Endothelial cell of umbilical vein (primary cell): ENCODE data around the gene APOL4. TPM values are rescaled to one million over a fixed set of nuclear protein-coding genes. Genes with fewer than 3 reads are reported as not detected.

Experiments
- BruUV-seq: library from RNA; stranded (reverse); fragments of 400-500 nt; replicated peaks from 2 replicates; lab custom pipeline; 2021; lab: Mats Ljungman, UMichigan
- CTCF ChIA-PET: fragments of 300-600, 350-600 bp; sonication (Branson Sonifier 250); formaldehyde crosslinking; loops from one replicate; lab custom pipeline; 2021; ENCODE audit warnings: antibody characterized with exemption, inconsistent platforms; lab: Charles Lee
- POLR2A ChIA-PET: fragments of 300-600, 350-600 bp; sonication (Branson Sonifier 250); formaldehyde crosslinking; loops from one replicate; lab custom pipeline; 2021; ENCODE audit warnings: antibody characterized with exemption, inconsistent platforms; lab: Charles Lee
- DNase-seq: peaks from one replicate; pipeline ENCODE4 v3.0.0-alpha.2; 2011; ENCODE audit warnings: low read depth, low spot score
- FAIRE-seq: peaks from 2 replicates; lab custom pipeline; 2011; peaks lifted over from hg19 to GRCh38; lab: Jason Lieb, UNC
- H2AFZ ChIP-seq: 2 replicates; pipeline ENCODE4 v1.6.0; 2012; ENCODE audit warnings: low read depth, low read length, control low read depth, inconsistent platforms
- H3K27ac ChIP-seq: 2 replicates; pipeline ENCODE4 v1.5.1; 2011; ENCODE audit warnings: low read depth, mild to moderate bottlenecking, control low read depth, low read length, moderate library complexity; ENCODE audit not compliant: insufficient read depth
- H3K27me3 ChIP-seq, 2 experiments: 2 replicates each; pipeline versions ENCODE4 v1.6.0 to v1.6.1; 2011; ENCODE audit warnings: low read length in 2 of 2, mixed read lengths in 1 of 2; ENCODE audit not compliant: control insufficient read depth in 2 of 2, insufficient read depth in 2 of 2
- H3K36me3 ChIP-seq, 2 experiments: 2 replicates in 1 of 2; 3 replicates in 1 of 2; pipeline ENCODE4 v1.5.1; 2011; ENCODE audit warnings: low read length in 2 of 2, mild to moderate bottlenecking in 1 of 2, moderate library complexity in 1 of 2; ENCODE audit not compliant: control insufficient read depth in 2 of 2, insufficient read depth in 2 of 2; ENCODE audit errors: extremely low read depth in 1 of 2
- H3K4me1 ChIP-seq: 3 replicates; pipeline ENCODE4 v1.5.1; 2011; ENCODE audit warnings: mild to moderate bottlenecking, low read length; ENCODE audit not compliant: control insufficient read depth, insufficient read depth; ENCODE audit errors: extremely low read depth
- H3K4me2 ChIP-seq: 2 replicates; pipeline ENCODE4 v1.6.1; 2011; ENCODE audit warnings: low read length, control low read depth, mixed read lengths; ENCODE audit not compliant: insufficient read depth
- H3K4me3 ChIP-seq, 3 experiments: fragments of 200-600 bp in 1 of 3; sonication (generic), shearing (Covaris generic) in 1 of 3; replicated peaks in 1 of 3; 2 replicates each; pipeline ENCODE4 v1.5.1; 2011 to 2016; ENCODE audit warnings: control low read depth in 3 of 3, low read length in 3 of 3, mild to moderate bottlenecking in 2 of 3, inconsistent platforms in 1 of 3, low read depth in 1 of 3, moderate library complexity in 1 of 3; ENCODE audit not compliant: insufficient read depth in 1 of 3
- H3K79me2 ChIP-seq: 2 replicates; pipeline ENCODE4 v1.6.0; 2012; ENCODE audit warnings: low read length, inconsistent platforms; ENCODE audit not compliant: control insufficient read depth, insufficient read depth
- H3K9ac ChIP-seq: replicated peaks from 2 replicates; pipeline ENCODE3; 2011; ENCODE audit warnings: low read length, control low read depth; ENCODE audit not compliant: insufficient read depth; ENCODE audit errors: extremely low read depth
- H3K9me1 ChIP-seq: replicated peaks from 3 replicates; pipeline ENCODE4 v1.6.0; 2011; ENCODE audit warnings: mild to moderate bottlenecking, low read length; ENCODE audit not compliant: control insufficient read depth, insufficient read depth; ENCODE audit errors: extremely low read depth
- H3K9me3 ChIP-seq: replicated peaks from 2 replicates; pipeline ENCODE4 v1.5.1; 2012; ENCODE audit warnings: low read length, inconsistent platforms; ENCODE audit not compliant: control insufficient read depth, insufficient read depth
- H4K20me1 ChIP-seq: replicated peaks from 2 replicates; pipeline ENCODE3; 2011; ENCODE audit warnings: mild to moderate bottlenecking, low read length; ENCODE audit not compliant: control insufficient read depth, insufficient read depth; ENCODE audit errors: extremely low read depth
- CTCF ChIP-seq, 2 donors: IDR thresholded peaks; 1 replicate in 1 of 2; 2 replicates in 1 of 2; pipeline ENCODE4 v1.5.1; 2011; ENCODE audit warnings: low read length in 2 of 2, mild to moderate bottlenecking in 2 of 2, moderate library complexity in 2 of 2, control low read depth in 1 of 2, inconsistent platforms in 1 of 2, low read depth in 1 of 2; ENCODE audit not compliant: insufficient read depth in 1 of 2; ENCODE audit errors: extremely low read depth in 1 of 2
- EZH2 ChIP-seq: IDR thresholded peaks from 2 replicates; pipeline ENCODE4 v1.6.1; 2012; ENCODE audit warnings: borderline replicate concordance, low read depth, mild to moderate bottlenecking, moderate library complexity, low read length, inconsistent platforms; ENCODE audit not compliant: severe bottlenecking
- FOS ChIP-seq: IDR thresholded peaks from 2 replicates; pipeline ENCODE4 v1.6.1; 2011; ENCODE audit warnings: mild to moderate bottlenecking, low read length, moderate library complexity, borderline replicate concordance; ENCODE audit not compliant: insufficient read depth
- GATA2 ChIP-seq: IDR thresholded peaks from 2 replicates; pipeline ENCODE4 v1.7.0; 2011; ENCODE audit warnings: low read depth, mild to moderate bottlenecking, moderate library complexity, mixed read lengths, low read length; ENCODE audit not compliant: insufficient read length, insufficient read depth
- JUN ChIP-seq: IDR thresholded peaks from 2 replicates; pipeline ENCODE4 v1.6.1; 2011; ENCODE audit warnings: borderline replicate concordance, low read depth; ENCODE audit not compliant: insufficient read length, insufficient read depth
- MYC ChIP-seq: IDR thresholded peaks from one replicate; pipeline ENCODE4 v1.6.1; 2011; ENCODE audit warnings: mild to moderate bottlenecking, low read depth, low read length
- POLR2A ChIP-seq: IDR thresholded peaks from 2 replicates; pipeline ENCODE4 v1.6.1; 2012; ENCODE audit warnings: low read depth, mild to moderate bottlenecking, control low read depth, low read length
- POLR2AphosphoS5 ChIP-seq: IDR thresholded peaks from 2 replicates; pipeline ENCODE4 v1.6.1; 2012; ENCODE audit warnings: low read depth, mild to moderate bottlenecking, control low read depth, low read length, moderate library complexity; ENCODE audit not compliant: insufficient read depth
- dilution Hi-C: fragments of 300-500 bp; cut with MboI; formaldehyde crosslinking; loops from one replicate; pipeline ENCODE4 v1.15.0; 2019; ENCODE audit warnings: low sequenced_read_pairs; ENCODE audit not compliant: extremely low pct_ligation_motif_present
- intact Hi-C: fragments of 100-400 bp; cut with micrococcal nuclease; formaldehyde crosslinking; loops from one replicate; pipeline ENCODE4 v1.10.0; 2022
- polyA plus RNA-seq, 4 experiments: library from polyadenylated mRNA; depleted of rRNA in 3 of 4; stranded (reverse) in 3 of 4; unstranded in 1 of 4; fragments of >200 nt; gene quantifications; 2 replicates each; pipeline versions ENCODE4 v1.2.1 to v1.2.3, GENCODE V29; 2011 to 2012; ENCODE audit warnings: missing spikeins in 1 of 4
- total RNA-seq: library from RNA; stranded (reverse); gene quantifications from 2 replicates; pipeline ENCODE4 v1.2.3, GENCODE V29; 2021
- TF ChIP-seq, protein P1 (sequence below): IDR thresholded peaks from 2 replicates; pipeline ENCODE4 v1.6.1; 2011; ENCODE audit not compliant: insufficient read depth, insufficient read length

The APOL4 gene
- total and polyA plus RNA-seq, 2 donors (not counting 3 experiments of a cell fraction or from before 2014, with no cell fraction given) = 0.33 to 0.97 TPM

DNA sequence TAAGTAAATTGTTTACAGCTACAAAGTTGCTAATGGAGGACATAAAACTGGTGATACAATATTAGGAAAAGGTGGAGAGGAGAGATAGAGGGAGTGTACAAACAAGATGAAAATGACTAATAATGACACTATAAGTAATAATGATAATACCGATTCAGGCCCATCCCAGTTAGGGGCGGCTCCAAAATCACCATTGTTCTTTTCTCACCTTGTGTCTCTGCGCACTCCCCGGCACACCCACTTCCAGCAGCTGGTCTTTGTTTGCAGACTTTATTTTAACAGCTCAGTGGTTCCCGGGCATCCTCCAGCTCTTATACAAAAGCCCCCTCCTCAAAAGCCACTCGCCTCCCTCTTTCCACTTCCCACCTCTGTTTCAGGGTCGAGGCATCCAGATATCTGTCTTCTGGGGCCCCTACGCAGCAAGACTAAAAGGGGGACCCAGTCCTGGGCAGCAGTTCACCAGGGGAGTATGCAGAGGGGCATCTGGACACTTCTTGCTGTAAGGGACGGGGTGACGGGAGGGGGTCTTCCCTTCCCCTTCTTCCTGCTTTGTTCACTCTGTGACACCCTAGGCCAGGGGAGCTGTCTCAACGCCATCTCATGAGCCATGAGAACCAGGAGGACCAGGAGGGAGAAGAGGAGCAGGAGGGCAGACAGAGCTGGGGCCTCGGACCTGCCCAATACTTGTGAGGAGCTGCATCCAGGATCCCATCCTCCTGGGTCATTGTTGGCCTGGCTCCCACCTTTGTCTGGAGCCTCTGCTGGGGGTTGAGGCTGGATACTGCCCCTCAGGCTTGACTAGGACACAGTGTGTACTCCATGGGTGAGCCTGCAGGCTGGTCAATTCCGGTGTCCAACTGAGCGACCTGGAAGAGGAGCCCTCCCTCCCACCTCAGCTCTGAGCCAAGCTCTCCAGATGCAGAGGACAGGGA lies 35.0 kb upstream of the APOL4 start:
- Histone ChIP-seq H3K9ac (no peak overlapping the region), H3K36me3 (peaks cover 0 to 16% of the 10 kb centered on the region in 2 experiments), H2AFZ (no peak overlapping the region), H3K27me3 (no peaks in the 10 kb centered on the region), H3K4me2 (no peak overlapping the region), H3K27ac (no peak overlapping the region), H4K20me1 (no peaks in the 10 kb centered on the region), H3K79me2 (peaks cover 26% of the 10 kb centered on the region), H3K4me1 (peaks cover 16% of the 10 kb centered on the region), H3K4me3 (no peak overlapping the region), H3K9me3 (no peaks in the 10 kb centered on the region), H3K9me1 (no peaks in the 10 kb centered on the region)
- ChIA-PET CTCF (interaction anchor here (1.0 to 6.4 kb wide), 4 partner anchors 16 to 250 kb away, joined by 3 to 27 read pairs (median 3); partner anchors contain the start of gene APOL1), POLR2A (no interaction called here)
- BruUV-seq = no TSS peak
- intact Hi-C loops = no loop called here
- no peak for FAIRE-seq
- dilution Hi-C loops = no loop called here
- TF ChIP-seq, protein P1, sequence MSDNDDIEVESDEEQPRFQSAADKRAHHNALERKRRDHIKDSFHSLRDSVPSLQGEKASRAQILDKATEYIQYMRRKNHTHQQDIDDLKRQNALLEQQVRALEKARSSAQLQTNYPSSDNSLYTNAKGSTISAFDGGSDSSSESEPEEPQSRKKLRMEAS = no peak
- TF ChIP-seq POLR2A (no peak), POLR2AphosphoS5 (no peak), GATA2 (no peak), EZH2 (no peak), FOS (no peak), MYC (no peak), CTCF (IDR thresholded peaks at IDR 0.05; ENCODE audit: extremely low read depth in 1 of 2, insufficient read depth in 1 of 2, low read depth in 1 of 2, low read length in 2 of 2) (no peak), JUN (no peak)
- no peak for DNase-seq
